IPS DF 4.7 (cell line): ENCODE data around the gene HAUS6.
"Not testable (repeated sequence)": the region's sequence is repeated elsewhere in the genome, so short reads cannot be mapped to it uniquely, and the experiment has no call there.

Source experiments
- DNase-seq: peaks from one replicate; pipeline ENCODE4 v3.0.0-alpha.2; 2013; ENCODE audit warnings: low spot score; ENCODE audit errors: extremely low read depth

HAUS6 gene

DNA sequence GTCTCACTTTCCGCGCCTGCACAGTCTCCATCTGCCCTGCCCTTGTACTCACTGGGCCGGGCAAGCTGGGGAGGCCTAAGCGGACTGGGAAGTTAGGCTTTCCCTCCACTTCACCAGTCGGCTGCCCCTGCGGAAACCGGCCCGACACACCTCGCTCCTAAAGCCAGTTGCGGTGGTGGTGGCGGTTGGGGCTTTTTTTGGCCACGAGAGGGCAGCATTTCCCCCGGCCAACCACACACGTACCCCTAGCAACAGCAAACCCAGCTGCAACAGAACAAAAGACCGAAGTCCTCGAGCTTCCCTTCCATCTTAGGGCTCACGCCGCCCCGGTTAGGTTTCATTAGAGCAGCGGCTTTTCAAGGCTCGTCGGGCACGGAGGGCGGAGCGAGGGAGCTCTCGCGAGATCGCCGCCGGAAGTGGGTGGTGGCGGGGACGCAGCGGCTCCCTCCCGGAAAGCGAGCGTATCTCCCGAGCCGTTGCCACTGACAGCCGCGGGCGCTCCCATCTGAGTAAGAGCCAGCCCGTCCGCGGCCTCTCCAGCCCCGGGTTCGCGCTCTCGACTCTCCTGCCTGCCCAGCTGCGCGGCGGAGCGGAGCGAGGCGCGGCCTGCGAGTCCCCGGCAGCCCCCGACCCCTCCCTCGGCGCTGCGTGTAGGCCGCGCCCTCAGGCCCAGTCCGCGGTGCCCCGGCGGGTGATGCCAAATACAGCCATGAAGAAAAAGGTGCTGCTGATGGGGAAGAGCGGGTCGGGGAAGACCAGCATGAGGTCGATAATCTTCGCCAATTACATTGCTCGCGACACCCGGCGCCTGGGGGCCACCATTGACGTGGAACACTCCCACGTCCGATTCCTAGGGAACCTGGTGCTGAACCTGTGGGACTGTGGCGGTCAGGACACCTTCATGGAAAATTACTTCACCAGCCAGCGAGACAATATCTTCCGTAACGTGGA is 53.5 kb downstream of the HAUS6 start, which contains the start of gene RRAGA:
RRAGA (plus strand) TSS at position 462 of the 951 bp plus-strand sequence; CDS start at position 695, 233 bp downstream.
- DNase-seq, result peak; percentile 96

DNA sequence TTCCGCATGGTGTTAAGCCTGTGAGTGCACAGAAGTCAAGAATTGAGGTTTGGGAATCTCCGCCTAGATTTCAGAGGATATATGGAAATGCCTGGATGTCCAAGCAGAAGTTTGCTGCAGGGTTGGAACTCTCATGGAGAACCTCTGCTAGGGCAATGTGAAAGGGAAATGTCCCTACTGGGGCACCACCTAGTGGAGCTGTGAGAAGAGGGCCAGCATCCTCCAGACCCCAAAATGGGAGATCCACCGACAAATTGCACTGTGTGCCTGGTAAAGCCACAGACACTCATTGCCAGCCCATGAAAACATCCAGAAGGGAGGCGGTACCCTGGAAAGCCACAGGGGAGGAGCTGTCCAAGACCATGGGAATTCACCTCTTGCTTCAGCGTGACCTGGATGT is 66.1 kb downstream of the HAUS6 start:
- DNase-seq, result no peak

DNA sequence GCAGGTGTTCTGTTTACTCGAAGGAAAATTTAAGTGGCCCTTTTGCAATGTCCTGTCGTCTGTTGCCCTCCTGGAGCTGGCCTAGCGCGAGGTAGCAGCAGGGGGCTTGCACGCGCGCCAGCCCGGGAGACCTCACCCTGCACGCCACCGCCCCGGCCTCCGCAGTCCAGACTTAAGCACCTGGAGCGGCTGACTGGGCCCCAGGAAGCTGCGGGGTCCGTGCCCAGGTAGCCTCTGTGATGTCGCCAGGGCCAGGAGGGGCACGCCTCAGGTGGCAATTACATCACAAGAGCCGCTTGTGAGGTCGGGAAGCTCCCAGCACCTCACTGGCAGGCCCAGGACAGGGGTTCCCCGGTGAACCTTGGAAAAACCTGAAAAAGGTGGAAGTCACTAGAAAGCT is 69.7 kb downstream of the HAUS6 start, which contains the start of gene SAXO1:
SAXO1 (minus strand) TSS at position 195 of the 400 bp plus-strand sequence. CDS start 301 bp downstream, outside the sequence.
- DNase-seq, result no peak

DNA sequence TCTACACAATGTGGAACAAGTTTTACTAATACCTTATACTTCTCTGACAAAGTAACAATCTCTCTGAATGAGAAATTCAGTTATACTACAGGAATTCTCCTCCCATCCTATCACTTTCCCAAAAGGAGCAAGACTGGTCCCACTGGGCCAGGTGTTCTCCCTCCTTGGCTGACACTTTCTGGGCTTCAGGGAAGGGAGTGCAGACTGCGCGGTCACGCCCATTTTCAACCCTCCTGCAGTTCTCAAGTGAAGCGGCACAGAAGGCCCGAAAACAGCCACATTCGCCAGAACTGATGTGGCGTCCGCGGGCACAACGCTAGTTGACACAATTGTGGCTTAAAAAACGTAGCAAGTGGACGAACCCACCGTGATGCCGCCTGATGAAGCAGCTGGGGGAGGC is 70.3 kb downstream of the HAUS6 start:
- DNase-seq, result no peak

DNA sequence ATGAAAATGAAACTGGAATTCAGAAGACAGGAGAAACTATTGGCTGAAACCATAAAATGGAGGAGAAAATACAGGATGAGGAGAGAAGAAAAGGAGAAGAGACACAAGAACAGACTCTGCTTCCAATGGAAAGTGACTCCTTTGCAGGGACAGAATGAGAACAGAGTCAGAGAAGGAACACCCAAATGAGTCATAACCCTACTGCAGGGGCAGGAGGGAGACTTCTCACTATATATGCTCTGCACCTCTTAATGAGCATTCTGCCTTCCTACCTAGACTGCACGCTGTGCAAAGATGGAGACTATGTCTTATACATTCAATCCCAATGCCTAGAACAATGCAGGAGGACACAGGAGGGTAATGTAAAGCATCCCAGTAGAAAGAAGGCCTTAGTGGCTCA is 71.8 kb downstream of the HAUS6 start:
- no peak for DNase-seq

DNA sequence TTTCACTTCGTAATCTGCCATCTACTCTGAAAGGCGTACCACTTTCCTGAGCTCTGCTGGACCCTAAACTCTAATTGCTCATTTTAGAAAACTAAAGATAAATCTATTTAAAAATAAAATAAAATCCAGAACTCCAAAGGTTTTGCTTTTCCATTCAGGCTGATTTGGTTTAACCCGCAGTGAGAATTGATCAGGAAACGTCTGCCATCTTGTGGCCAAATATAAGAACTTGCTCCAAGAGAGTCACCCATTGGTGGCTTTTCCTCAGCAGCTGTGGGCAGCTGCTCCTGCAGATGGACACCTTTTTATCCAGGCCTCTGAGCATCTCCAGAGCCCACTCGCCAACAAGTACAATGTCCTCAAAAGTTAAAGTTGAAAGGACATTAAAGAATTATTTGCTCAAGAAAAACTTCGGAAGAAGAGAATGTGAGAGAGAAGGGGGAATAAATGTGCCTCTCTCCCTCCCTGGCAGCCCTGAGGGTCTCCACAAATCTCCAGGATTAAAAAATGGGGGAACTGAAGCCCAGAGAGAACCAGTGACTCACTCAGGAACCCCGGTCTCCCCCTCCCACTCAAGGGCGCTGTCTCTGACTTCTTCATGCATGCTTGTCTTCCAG is 73.8 kb downstream of the HAUS6 start:
- DNase-seq, result no peak

DNA sequence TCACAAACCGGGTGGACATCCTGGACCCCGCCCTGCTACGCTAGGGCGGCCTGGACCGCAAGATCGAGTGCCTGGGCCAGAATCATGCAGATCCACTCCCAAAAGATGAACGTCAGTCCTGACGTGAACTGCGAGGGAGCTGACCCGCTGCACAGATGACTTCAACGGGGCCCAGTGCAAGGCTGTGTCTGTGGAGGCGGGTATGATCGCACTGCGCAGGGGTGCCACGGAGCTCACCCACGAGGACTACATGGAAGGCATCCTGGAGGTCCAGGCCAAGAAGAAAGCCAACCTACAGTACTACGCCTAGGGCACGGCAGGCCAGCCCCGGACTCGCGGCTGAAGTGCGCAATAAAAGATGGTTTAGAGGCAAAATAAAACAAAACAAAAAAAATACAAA is 74.9 kb downstream of the HAUS6 start:
- DNase-seq, result no peak

DNA sequence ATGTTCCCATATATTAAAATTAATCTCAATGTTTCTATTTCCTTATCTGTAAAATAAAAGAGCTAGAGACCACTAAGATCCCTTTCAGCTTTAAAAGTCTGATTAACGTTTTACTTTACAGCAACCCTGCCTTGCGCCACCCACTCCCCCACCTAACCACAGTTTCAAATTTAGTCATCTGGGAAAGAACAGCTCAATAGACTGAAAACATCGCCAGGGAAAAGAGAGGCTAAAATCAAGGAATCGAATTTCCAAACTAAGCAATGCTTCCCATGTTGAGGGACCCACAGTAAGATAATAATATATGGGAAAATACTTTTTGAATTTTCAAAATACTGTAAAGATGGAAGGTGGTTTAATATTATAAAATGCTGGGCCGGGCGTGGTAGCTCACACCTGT is 76.3 kb downstream of the HAUS6 start:
- DNase-seq, result no peak

DNA sequence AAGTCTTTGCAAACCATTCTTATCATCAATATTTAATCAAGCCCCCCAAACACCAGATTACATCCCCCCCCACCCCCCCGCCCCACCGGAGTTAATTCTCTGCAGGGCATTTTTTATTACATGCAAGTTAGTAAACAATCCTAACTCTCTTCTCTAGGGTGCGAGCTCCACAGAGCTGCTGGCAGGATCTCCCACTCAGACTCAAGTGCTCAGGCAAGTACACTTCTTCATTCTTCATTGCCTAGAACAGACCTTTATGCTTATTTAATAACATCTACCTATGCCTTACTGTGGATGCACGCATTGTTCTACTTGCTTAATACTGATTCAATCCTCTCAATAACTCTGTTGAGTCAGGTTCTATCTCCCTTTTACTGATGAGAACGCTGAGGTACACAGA is 79.6 kb downstream of the HAUS6 start:
- no peak for DNase-seq

DNA sequence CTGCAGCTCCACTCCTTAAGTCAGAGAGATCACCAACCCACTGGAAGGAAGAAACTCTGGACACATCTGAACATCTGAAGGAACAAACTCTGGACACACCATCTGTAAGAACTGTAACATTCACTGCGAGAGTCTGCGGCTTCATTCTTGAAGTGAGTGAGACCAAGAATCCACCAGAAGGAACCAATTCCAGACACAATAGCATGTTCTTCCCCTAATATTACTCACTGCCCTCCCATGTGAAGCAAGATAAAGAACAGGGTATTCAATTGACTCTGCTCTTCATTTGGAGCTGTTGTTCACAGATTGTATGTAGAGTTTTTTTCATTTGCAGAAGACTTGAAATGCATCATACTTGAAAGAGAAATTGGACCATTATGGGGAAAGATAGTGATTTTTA is 80.5 kb downstream of the HAUS6 start:
- no peak for DNase-seq

DNA sequence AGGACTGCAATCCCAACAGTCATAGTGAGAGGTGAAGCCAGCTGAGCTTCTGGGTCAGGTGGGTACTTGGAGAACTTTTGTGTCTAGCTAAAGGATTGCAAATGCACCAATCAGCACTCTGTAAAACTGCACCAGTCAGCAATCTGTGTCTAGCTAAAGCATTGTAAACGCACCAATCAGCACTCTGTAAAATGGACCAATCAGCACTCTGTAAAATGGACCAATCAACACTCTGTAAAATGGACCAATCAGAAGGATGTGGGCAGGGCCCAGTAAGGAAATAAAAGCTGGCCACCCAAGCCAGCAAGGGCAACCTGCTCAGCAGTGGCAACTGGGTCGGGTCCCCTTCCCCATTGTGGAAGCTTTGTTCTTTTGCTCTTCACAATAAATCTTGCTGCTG is 81.1 kb downstream of the HAUS6 start:
- not testable (repeated sequence) for DNase-seq

DNA sequence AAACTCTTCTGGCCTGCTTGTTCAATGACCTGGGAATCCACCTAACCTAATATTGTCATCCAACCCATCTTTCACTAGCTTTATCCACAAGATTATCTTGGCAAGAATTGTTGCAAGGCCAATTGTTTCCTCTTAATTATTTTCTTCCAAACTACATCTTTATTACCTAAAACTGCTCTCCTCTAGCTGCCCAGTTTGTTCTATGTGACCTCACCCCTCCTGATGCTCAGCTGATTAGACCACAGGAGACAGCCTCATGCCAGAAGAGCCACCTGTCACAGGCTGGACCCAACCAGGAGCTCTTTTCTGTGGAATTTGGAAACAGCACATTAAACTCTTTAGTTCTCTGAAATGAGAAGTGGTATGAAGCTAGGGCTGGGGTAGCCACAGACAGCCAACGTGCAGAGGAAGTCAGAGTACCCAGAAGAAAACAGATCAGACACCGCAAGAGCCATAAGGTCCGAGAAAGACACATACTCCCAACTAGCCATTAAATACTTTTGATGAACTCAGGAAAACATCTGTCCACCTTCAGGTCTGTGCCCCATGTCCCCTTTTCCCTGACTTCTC is 81.7 kb downstream of the HAUS6 start:
- no peak for DNase-seq

DNA sequence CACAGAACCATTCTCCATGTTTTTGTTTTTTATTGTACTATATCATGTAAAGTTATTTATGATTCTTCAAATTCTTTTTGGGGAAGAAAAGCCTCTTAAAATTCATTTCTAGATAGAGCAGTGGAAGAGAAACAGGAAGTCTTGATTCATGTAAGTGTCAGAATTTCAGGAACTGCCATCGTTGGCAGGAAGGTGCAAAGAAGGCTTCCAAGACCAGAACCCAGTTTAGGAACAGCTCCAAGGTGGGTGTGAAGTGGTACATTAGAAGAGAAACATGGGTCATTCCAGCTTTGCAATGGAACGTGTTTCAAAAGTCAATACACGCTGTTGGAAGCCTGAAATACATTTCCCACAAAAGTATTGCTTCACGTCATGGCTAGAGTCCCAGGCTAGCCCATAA is 84.5 kb downstream of the HAUS6 start:
- DNase-seq, result no peak

DNA sequence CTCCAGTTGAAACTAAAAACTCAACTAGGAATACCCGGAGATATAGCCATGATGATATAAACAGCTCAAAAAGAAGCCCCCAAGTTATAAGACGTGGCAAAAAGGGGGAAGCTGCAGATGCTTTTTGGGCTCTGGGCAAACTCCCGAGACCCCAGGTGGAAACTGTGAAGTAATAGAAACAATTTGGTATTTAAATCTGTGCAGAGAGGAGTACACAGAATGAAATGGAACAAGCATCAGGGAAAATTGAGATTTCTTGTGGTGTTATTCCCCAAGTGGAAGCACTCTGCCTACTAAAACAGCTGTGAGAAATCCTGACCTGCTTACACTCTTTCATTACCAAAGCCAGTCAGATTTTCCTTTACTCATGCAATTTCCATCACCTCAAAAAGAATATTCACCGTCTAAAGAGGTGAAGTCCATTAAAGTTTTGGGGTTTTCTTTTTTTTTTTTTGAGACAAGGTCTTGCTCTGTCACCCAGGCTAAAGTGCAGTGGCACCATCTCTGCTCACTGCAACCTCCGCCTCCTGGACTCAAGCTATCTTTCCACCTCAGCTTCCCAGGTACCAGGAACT is 93.2 kb downstream of the HAUS6 start:
- DNase-seq, result no peak
